Stimulated activated CD4-positive, alpha-beta T cell treated with anti-CD3 and anti-CD28 coated beads, TNF-alpha, amount 100 ng/mL, for 48 hours (primary cell): ENCODE measurements around the gene IRF5.

ENCODE experiments used
- DNase-seq, 3 donors: peaks; one replicate each; pipeline ENCODE4 v3.0.0-alpha.2; 2020; ENCODE audit warnings: low read depth in 3 of 3

The IRF5 gene

GRCh38 chr7:128937647-128938543, at the start of gene IRF5:
Gene IRF5, plus strand, starts transcription at chr7:128937927. Its CDS starts 4,155 bp downstream, at chr7:128942082.
- no peak for DNase-seq

- no peak for DNase-seq
Observed at GRCh38 chr7:128888039-128888755, 49.5 kb upstream of the IRF5 start.

GRCh38 chr7:128888756-128889095, 49.0 kb upstream of the IRF5 start:
- DNase-seq: no peak

DNA sequence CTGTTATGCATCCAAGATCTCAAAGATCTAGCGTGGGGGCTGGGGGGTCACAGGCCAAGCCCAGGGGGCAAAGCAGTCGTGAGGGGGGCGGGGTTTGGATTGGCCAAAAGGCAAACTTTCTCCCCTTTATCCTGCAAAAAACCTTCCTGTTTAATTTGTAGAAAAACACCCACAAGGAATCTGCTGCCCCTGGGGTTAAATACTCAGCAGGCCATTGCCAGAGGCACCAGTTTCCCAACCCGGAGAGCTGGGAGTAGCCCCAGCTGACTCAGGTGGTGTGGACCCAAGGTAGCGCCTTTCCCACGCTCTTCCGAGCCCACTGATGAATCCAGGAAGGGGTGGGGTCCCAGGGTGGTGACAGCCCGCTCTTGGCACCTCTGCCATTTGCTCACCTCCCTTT, 48.6 kb upstream of the IRF5 start:
- DNase-seq: no peak

DNA sequence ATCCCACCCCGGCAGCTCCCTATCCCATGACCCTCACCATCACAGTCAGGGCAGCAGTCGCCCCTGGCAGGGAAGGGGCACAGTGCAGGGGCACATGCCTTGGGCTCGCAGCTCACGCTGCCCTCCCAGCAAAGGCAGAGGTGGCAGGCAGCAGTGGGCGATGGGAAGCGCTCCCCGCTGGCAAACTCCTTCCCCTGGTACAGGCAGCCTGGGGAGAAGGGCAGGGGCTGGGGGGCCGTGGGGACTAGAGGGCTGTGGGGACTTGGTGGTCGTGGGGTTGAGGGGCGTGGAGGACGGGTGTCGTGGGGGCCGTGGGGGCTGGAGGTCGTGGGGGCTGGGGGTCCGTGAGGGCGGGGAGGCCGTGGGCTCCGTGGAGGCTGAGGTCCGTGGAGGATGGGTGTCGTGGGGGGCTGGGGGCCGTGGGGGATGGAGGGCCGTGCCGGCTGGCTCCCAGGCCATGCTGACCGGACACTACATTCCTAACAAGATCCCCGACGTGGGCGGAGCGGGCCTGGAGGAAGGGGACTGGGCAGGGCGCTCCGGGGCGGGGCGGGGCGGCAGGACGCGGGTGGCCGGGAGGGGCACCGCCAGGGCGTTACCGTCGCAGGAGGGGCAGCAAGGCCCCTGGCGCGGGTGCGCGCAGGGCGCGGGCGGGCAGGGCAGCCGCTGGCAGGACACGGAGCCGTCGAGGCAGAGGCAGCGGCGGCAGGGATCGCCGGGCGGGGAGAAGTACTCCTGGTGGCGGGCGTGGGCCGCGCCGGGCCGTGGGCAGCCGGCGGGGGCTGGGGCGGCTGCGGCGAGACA, 47.2 kb upstream of the IRF5 start:
- DNase-seq: no peak

GRCh38 chr7:128891110-128891941, 46.4 kb upstream of the IRF5 start:
- no peak for DNase-seq

DNA sequence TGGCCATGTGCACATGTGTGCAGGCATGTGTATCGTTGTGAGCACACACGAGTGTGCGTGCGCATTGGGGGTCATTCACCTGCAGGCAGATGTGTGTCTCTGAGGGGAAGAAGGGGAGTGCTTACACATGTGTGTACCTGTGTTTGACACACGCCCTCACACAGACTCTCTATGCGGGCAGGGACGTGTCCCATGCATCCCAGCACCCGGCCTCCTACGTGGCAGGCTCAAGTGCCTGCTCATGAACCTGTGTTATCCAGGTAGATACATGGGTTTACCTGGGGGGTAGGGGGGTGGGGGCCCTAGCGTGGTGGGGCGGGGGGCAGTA, 45.8 kb upstream of the IRF5 start:
- DNase-seq: no peak

- DNase-seq: no peak
Observed at GRCh38 chr7:128892521-128893250, 45.0 kb upstream of the IRF5 start.

DNA sequence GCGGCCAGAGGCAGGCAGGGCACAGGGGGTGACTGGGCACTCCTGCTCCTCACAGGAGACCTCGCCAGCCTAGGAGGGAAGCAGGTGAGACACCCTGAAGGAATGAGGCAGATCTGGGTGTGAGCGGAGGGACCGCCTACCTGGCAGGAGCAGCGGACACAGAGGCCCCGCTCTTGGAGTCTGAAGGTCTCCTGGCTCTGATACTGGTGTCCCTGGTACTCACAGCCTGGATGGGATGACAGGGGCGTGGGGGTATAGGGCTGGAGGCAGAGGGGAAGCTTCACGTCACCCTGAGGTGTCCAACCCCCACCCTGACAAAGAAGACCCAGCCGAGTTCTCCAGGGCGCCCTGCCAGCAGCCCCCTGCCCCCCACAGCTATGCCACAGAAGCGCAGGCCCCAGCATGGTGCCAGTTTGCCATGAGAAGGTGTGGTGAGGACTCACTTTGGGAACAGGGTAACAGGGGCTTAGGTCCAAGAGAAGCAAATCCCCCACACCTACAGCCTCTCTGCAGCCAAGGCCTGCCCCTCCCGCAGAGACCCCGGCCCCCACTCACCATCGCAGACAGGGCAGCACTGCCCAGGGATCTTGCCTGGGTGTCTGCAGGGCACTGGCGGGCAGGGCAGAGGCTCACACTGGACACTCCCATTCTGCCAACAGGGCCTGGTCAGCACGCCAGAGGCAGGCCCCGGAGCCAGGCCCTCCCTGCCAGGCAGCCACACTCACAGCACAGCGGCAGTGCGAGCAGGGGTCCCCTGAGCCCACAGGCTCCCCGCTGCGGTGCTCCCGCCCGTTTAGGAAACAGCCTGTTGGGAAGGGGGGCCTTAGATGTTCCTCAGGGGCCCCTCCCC, 44.3 kb upstream of the IRF5 start:
- DNase-seq: no peak

GRCh38 chr7:128894101-128894440, 43.7 kb upstream of the IRF5 start:
- no peak for DNase-seq

DNA sequence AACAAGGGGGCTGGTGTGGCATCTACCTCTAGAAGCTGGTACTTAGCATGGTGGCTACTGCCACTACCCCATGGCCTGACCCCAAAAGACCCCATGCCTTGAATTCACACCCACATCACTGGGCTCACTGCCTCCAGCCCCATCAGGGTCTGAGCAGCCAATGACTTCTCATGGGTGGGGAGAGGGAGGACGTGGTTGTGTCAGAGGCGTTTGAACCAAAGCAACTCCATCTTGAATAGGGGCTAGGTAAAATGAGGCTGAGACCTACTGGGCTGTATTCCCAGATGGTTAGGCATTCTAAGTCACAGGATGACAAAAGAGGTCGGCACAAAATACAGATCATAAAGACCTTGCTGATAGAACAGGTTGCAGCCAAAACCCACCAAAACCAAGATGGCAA, 42.4 kb upstream of the IRF5 start:
- DNase-seq: no peak

- DNase-seq: no peak
Observed at GRCh38 chr7:128899392-128899791, 38.3 kb upstream of the IRF5 start.

GRCh38 chr7:128900237-128900636, 37.5 kb upstream of the IRF5 start:
- no peak for DNase-seq

GRCh38 chr7:128902761-128903585, 34.8 kb upstream of the IRF5 start:
- no peak for DNase-seq

DNA sequence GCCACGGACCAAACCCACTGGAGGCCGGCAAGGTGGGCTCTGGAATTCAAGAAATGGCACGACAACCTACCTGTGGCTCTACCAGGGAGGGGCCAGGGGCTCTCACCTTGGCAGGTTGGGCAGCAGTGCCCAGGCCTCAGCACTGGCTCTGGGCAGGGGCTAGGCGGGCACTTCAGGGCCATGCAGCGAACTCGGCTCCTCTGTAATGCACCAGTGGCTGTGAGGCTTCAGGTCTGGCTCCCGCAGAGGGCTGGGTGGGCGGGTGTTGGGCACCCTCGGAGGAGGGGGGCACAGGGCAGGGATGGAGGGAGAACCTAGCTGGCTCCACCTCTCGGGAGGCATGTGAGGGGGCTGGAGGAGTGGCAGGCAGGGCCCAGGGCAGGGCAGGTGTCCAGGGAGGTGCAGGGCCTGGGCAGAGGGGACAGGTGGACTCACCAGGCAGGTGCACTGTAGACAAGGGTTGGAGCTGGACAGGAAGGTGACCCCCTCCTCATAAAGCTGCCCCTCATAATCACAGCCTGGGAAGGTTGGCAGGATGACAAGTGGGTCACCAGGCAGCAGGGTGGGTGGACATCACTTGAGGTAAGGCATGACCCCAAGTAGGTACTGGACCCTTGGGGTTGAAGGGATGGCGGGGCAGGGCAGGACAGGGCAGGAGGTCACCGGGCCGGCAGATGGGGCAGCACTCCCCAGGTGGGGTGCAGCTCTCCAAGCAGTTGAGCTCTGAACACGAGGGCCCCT, 33.9 kb upstream of the IRF5 start:
- DNase-seq: no peak

GRCh38 chr7:128904381-128905197, 33.1 kb upstream of the IRF5 start:
- no peak for DNase-seq

GRCh38 chr7:128906001-128906765, 31.5 kb upstream of the IRF5 start:
- no peak for DNase-seq
